ENCODE results near the gene DNAH9. TPM values are rescaled to one million over a fixed set of nuclear protein-coding genes. Genes with fewer than 3 reads are reported as not detected.

DNAH9 gene
- total RNA-seq, 1 experiment from 2014 or later, result not detected

GRCh38 chr17:11742886-11743285 lies 144.6 kb downstream of the DNAH9 start:
- no peak for DNase-seq (ENCODE audit: extremely low read depth, low read depth)

- DNase-seq (ENCODE audit: extremely low read depth, low read depth), result no peak
Observed at GRCh38 chr17:11744696-11745095, 146.4 kb downstream of the DNAH9 start.

- no peak for DNase-seq (ENCODE audit: extremely low read depth, low read depth)
Observed at GRCh38 chr17:11747441-11747840, 149.2 kb downstream of the DNAH9 start.

- DNase-seq (ENCODE audit: extremely low read depth, low read depth), result no peak
Observed at GRCh38 chr17:11757815-11758214, 159.5 kb downstream of the DNAH9 start.

- no peak for DNase-seq (ENCODE audit: extremely low read depth, low read depth)
Observed at GRCh38 chr17:11768106-11768505, 169.8 kb downstream of the DNAH9 start.

- DNase-seq (ENCODE audit: extremely low read depth, low read depth), result no peak
Observed at GRCh38 chr17:11768981-11769380, 170.7 kb downstream of the DNAH9 start.

GRCh38 chr17:11772031-11772430 lies 173.8 kb downstream of the DNAH9 start:
- no peak for DNase-seq (ENCODE audit: extremely low read depth, low read depth)

- no peak for DNase-seq (ENCODE audit: extremely low read depth, low read depth)
Observed at GRCh38 chr17:11779892-11780291, 181.6 kb downstream of the DNAH9 start.

GRCh38 chr17:11780621-11781020 lies 182.4 kb downstream of the DNAH9 start:
- DNase-seq (ENCODE audit: extremely low read depth, low read depth), result no peak

GRCh38 chr17:11786711-11787438 lies 188.6 kb downstream of the DNAH9 start:
- no peak for DNase-seq (ENCODE audit: extremely low read depth, low read depth)

- no peak for DNase-seq (ENCODE audit: extremely low read depth, low read depth)
Observed at GRCh38 chr17:11795906-11796305, 197.6 kb downstream of the DNAH9 start.

GRCh38 chr17:11797803-11798202 lies 199.5 kb downstream of the DNAH9 start:
- no peak for DNase-seq (ENCODE audit: extremely low read depth, low read depth)

GRCh38 chr17:11803231-11803969 lies 205.1 kb downstream of the DNAH9 start:
- no peak for DNase-seq (ENCODE audit: extremely low read depth, low read depth)

GRCh38 chr17:11805138-11805537 lies 206.9 kb downstream of the DNAH9 start:
- DNase-seq (ENCODE audit: extremely low read depth, low read depth), result no peak

GRCh38 chr17:11805952-11806351 lies 207.7 kb downstream of the DNAH9 start:
- no peak for DNase-seq (ENCODE audit: extremely low read depth, low read depth)

GRCh38 chr17:11807606-11808005 lies 209.3 kb downstream of the DNAH9 start:
- no peak for DNase-seq (ENCODE audit: extremely low read depth, low read depth)

- DNase-seq (ENCODE audit: extremely low read depth, low read depth), result no peak
Observed at GRCh38 chr17:11813278-11813677, 215.0 kb downstream of the DNAH9 start.

- no peak for DNase-seq (ENCODE audit: extremely low read depth, low read depth)
Observed at GRCh38 chr17:11813871-11814270, 215.6 kb downstream of the DNAH9 start.

- no peak for DNase-seq (ENCODE audit: extremely low read depth, low read depth)
Observed at GRCh38 chr17:11814655-11815262, 216.5 kb downstream of the DNAH9 start.

GRCh38 chr17:11816409-11816808 lies 218.1 kb downstream of the DNAH9 start:
- no peak for DNase-seq (ENCODE audit: extremely low read depth, low read depth)

- no peak for DNase-seq (ENCODE audit: extremely low read depth, low read depth)
Observed at GRCh38 chr17:11823862-11824261, 225.6 kb downstream of the DNAH9 start.

Measured in NCI-H460 (cell line).